Thyroid gland (tissue), 4 donors: ENCODE measurements around the gene TRAK1.

Source experiments
- CTCF ChIP-seq, 6 experiments: fragments of 200-600 bp in 3 of 6; fragments of 450-650 bp in 3 of 6; sonication (generic) in 3 of 6; IDR thresholded peaks; one replicate each; pipeline ENCODE4 v1.5.1; 2016 to 2019; ENCODE audit warnings: antibody characterized with exemption in 6 of 6, mild to moderate bottlenecking in 2 of 6, inconsistent platforms in 1 of 6, moderate library complexity in 1 of 6
- POLR2A ChIP-seq, 2 donors: fragments of 450-650 bp; IDR thresholded peaks; one replicate each; pipeline ENCODE4 v1.6.1; 2017; ENCODE audit warnings: antibody characterized with exemption in 2 of 2, mild to moderate bottlenecking in 2 of 2, moderate library complexity in 1 of 2

DNA sequence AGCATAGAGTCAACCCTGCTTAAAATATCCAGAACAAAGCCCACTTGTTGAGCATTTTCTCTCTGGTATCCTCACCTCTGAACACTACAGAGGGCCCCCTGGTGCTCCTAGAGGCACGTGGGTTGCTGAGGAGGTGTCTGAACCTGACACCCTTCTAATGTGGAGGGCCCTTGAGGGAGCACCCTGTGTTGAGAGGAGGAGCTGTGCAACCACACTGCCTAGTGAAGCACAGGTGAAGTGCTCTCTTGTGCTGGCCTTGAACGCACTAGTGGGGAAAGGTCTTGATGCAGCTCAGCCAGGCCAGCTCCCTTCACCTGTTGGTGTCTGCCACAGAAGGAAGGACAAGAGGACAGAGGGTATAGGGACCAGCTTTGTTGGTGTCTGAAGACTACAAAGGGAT is 122.9 kb downstream of the TRAK1 start:
- TF ChIP-seq CTCF (IDR thresholded peaks at IDR 0.05) (no peak), POLR2A (IDR thresholded peaks at IDR 0.05) (no peak)
